ENCODE results near the gene PRRC2B.
"Not testable (repeated sequence)": the region's sequence is repeated elsewhere in the genome, so short reads cannot be mapped to it uniquely, and the experiment has no call there.

GRCh38 chr9:131455655-131456054 lies 61.8 kb downstream of the PRRC2B start:
- not testable (repeated sequence) for TF ChIP-seq POLR2A (IDR thresholded peaks at IDR 0.05); CTCF (IDR thresholded peaks at IDR 0.05 in 8 of 11, conservative IDR thresholded peaks at IDR 0.05 in 3 of 11); POLR2AphosphoS5 (IDR thresholded peaks at IDR 0.05)

Measured in spleen (tissue), 7 donors.